WTC11 (cell line): Measurements from ENCODE around the gene SLC7A14. TPM values are rescaled to one million over a fixed set of nuclear protein-coding genes. Genes with fewer than 3 reads are reported as not detected.

ENCODE experiments used
- ATAC-seq: fragments of 200-7000 bp; cut with Tn5 transposase; 2 replicates; pipeline ENCODE4 v1.10.0; 2021; ENCODE audit warnings: mild to moderate bottlenecking, moderate library complexity
- CTCF ChIA-PET: fragments of 300-600 bp; sonication (Branson Sonifier 250); formaldehyde crosslinking; loops from one replicate; lab custom pipeline; 2021; ENCODE audit warnings: antibody characterized with exemption; lab: Charles Lee
- POLR2A ChIA-PET: fragments of 350-600 bp; sonication (Branson Sonifier 250); formaldehyde crosslinking; loops from one replicate; lab custom pipeline; 2021; ENCODE audit warnings: antibody characterized with exemption; lab: Charles Lee
- DNase-seq: peaks from one replicate; pipeline ENCODE4 v3.0.0; 2021; ENCODE audit warnings: low spot score
- H3K27ac Mint-ChIP-seq: 2 replicates; pipeline ENCODE4 v1.8.0; 2021; ENCODE audit warnings: mixed read lengths
- H3K27me3 Mint-ChIP-seq: 2 replicates; pipeline ENCODE4 v1.8.0; 2021; ENCODE audit warnings: low read depth, mild to moderate bottlenecking, moderate library complexity, mixed read lengths
- H3K36me3 Mint-ChIP-seq: 2 replicates; pipeline ENCODE4 v1.8.0; 2021; ENCODE audit warnings: mixed read lengths
- H3K4me1 Mint-ChIP-seq: 2 replicates; pipeline ENCODE4 v1.8.0; 2022; ENCODE audit warnings: mixed read lengths
- H3K4me3 Mint-ChIP-seq: 2 replicates; pipeline ENCODE4 v1.8.0; 2021; ENCODE audit warnings: mild to moderate bottlenecking, moderate library complexity, mixed read lengths
- H3K9me3 Mint-ChIP-seq: 2 replicates; pipeline ENCODE4 v1.8.0; 2021; ENCODE audit warnings: mixed read lengths
- ESRRA ChIP-seq: sonication (generic); formaldehyde crosslinking; IDR thresholded peaks from 2 replicates; pipeline ENCODE4 v1.8.1; 2022; ENCODE audit warnings: mild to moderate bottlenecking, missing genetic modification reagents, borderline replicate concordance
- ETV6 ChIP-seq: sonication (generic); formaldehyde crosslinking; IDR thresholded peaks from 2 replicates; pipeline ENCODE4 v1.8.1; 2022; ENCODE audit warnings: mild to moderate bottlenecking, missing genetic modification reagents
- FOXK1 ChIP-seq: sonication (generic); formaldehyde crosslinking; IDR thresholded peaks from 2 replicates; pipeline ENCODE4 v1.8.0; 2022; ENCODE audit warnings: mild to moderate bottlenecking, moderate library complexity, missing genetic modification reagents
- FOXP1 ChIP-seq: sonication (generic); formaldehyde crosslinking; IDR thresholded peaks from 2 replicates; pipeline ENCODE4 v1.8.0; 2022; ENCODE audit warnings: missing genetic modification reagents, mild to moderate bottlenecking, moderate library complexity, borderline replicate concordance
- GRHL2 ChIP-seq: fragments of 250-450 bp; sonication (Bioruptor Pico); IDR thresholded peaks from 2 replicates; pipeline ENCODE4 v1.8.0; 2022; ENCODE audit warnings: mild to moderate bottlenecking, moderate library complexity; ENCODE audit not compliant: insufficient replicate concordance, severe bottlenecking
- GTF2I ChIP-seq: fragments of 250-450 bp; sonication (Bioruptor Pico); conservative IDR thresholded peaks from 2 replicates; pipeline ENCODE4 v1.4.0; 2021; ENCODE audit warnings: mild to moderate bottlenecking
- MXD4 ChIP-seq: fragments of 250-450 bp; sonication (Bioruptor Pico); IDR thresholded peaks from 2 replicates; pipeline ENCODE4 v1.8.0; 2021; ENCODE audit warnings: mild to moderate bottlenecking, moderate library complexity, borderline replicate concordance
- MYBL2 ChIP-seq: sonication (generic); formaldehyde crosslinking; IDR thresholded peaks from 2 replicates; pipeline ENCODE4 v1.8.1; 2023; ENCODE audit warnings: mild to moderate bottlenecking, moderate library complexity, missing genetic modification reagents
- RELA ChIP-seq: sonication (generic); formaldehyde crosslinking; IDR thresholded peaks from 2 replicates; pipeline ENCODE4 v1.8.1; 2022; ENCODE audit warnings: missing genetic modification reagents, mild to moderate bottlenecking, borderline replicate concordance
- SMAD3 ChIP-seq: sonication (generic); formaldehyde crosslinking; IDR thresholded peaks from 2 replicates; pipeline ENCODE4 v1.8.0; 2022; ENCODE audit warnings: missing genetic modification reagents, mild to moderate bottlenecking, borderline replicate concordance
- TCF7 ChIP-seq: sonication (generic); formaldehyde crosslinking; IDR thresholded peaks from 2 replicates; pipeline ENCODE4 v1.8.0; 2022; ENCODE audit warnings: mild to moderate bottlenecking, low read depth, missing genetic modification reagents, moderate library complexity
- TEAD1 ChIP-seq: sonication (generic); formaldehyde crosslinking; IDR thresholded peaks from 2 replicates; pipeline ENCODE4 v1.8.0; 2022; ENCODE audit warnings: mild to moderate bottlenecking, missing genetic modification reagents
- ZNF121 ChIP-seq: sonication (generic); formaldehyde crosslinking; IDR thresholded peaks from 2 replicates; pipeline ENCODE4 v1.8.0; 2023; ENCODE audit warnings: missing genetic modification reagents
- ZNF232 ChIP-seq: sonication (generic); formaldehyde crosslinking; IDR thresholded peaks from 2 replicates; pipeline ENCODE4 v1.8.0; 2022; ENCODE audit warnings: mild to moderate bottlenecking, missing genetic modification reagents
- ZNF396 ChIP-seq: fragments of 250-450 bp; sonication (Bioruptor Pico); IDR thresholded peaks from 2 replicates; pipeline ENCODE4 v1.8.0; 2021; ENCODE audit warnings: mild to moderate bottlenecking, moderate library complexity, borderline replicate concordance
- total RNA-seq: library from RNA; stranded (reverse); gene quantifications from 3 replicates; pipeline ENCODE4 v1.2.3, GENCODE V29; 2021
- TF ChIP-seq, protein P1 (sequence below): sonication (generic); formaldehyde crosslinking; IDR thresholded peaks from 2 replicates; pipeline ENCODE4 v1.8.0; 2022; ENCODE audit warnings: mild to moderate bottlenecking, missing genetic modification reagents
- TF ChIP-seq, protein P2 (sequence below): sonication (generic); formaldehyde crosslinking; conservative IDR thresholded peaks from 2 replicates; pipeline ENCODE4 v1.8.1; 2023; ENCODE audit warnings: mild to moderate bottlenecking, low read depth, missing genetic modification reagents, moderate library complexity
- TF ChIP-seq, protein P3 (sequence below): sonication (generic); formaldehyde crosslinking; conservative IDR thresholded peaks from 2 replicates; pipeline ENCODE4 v1.8.1; 2022; ENCODE audit warnings: mild to moderate bottlenecking, missing genetic modification reagents
- TF ChIP-seq, protein P4 (sequence below): sonication (generic); formaldehyde crosslinking; IDR thresholded peaks from 2 replicates; pipeline ENCODE4 v1.8.0; 2022; ENCODE audit warnings: mild to moderate bottlenecking, missing genetic modification reagents
- TF ChIP-seq, protein P5 (sequence below): sonication (generic); formaldehyde crosslinking; IDR thresholded peaks from 2 replicates; pipeline ENCODE4 v1.8.0; 2023; ENCODE audit warnings: missing genetic modification reagents, mild to moderate bottlenecking, borderline replicate concordance

The SLC7A14 gene
- total RNA-seq, 1 experiment from 2014 or later = 0.68 TPM

DNA sequence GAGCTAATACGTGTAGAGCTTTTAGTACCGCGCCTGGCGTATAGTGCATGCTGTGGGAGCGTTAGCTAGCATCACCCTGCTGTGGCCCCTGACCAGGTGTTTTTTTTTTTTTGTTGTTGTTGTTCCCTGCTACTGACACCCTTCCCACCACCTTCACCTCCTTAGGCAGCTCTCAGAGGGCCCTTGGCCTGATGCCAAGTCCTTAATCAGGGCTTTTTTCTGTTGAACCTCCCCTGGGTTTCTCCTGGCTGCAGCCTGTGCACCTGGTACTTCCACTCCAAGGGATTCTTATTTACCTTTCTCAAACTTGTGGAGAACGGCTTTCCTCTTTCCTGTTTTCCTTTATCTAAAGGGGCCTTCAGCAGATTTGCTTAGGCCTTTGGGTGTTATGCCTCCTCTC lies 53.3 kb downstream of the SLC7A14 start:
- H3K27ac Mint-ChIP-seq = no peak overlapping the region
- H3K27me3 Mint-ChIP-seq = peaks cover 3% of the 10 kb centered on the region
- H3K4me1 Mint-ChIP-seq = peaks cover 10% of the 10 kb centered on the region
- H3K9me3 Mint-ChIP-seq = no peaks in the 10 kb centered on the region
- no peaks in the 10 kb centered on the region for H3K36me3 Mint-ChIP-seq
- ATAC-seq = no peak
- H3K4me3 Mint-ChIP-seq = no peak overlapping the region
- POLR2A ChIA-PET = no interaction called here
- no peak for DNase-seq
- CTCF ChIA-PET = interaction anchor here (0.8 to 1.6 kb wide), 2 partner anchors 32 to 279 kb away, joined by 3 read pairs; no protein-coding TSS in a partner anchor
- TF ChIP-seq RELA (CRISPR knock-in tag) (no peak), ZNF232 (no peak), ZNF396 (CRISPR knock-in tag) (no peak), TEAD1 (CRISPR knock-in tag) (no peak), GTF2I (CRISPR knock-in tag) (no peak), GRHL2 (CRISPR knock-in tag) (no peak)
- TF ChIP-seq, protein P1, sequence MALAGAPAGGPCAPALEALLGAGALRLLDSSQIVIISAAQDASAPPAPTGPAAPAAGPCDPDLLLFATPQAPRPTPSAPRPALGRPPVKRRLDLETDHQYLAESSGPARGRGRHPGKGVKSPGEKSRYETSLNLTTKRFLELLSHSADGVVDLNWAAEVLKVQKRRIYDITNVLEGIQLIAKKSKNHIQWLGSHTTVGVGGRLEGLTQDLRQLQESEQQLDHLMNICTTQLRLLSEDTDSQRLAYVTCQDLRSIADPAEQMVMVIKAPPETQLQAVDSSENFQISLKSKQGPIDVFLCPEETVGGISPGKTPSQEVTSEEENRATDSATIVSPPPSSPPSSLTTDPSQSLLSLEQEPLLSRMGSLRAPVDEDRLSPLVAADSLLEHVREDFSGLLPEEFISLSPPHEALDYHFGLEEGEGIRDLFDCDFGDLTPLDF (CRISPR knock-in tag) = no peak
- TF ChIP-seq, protein P2, sequence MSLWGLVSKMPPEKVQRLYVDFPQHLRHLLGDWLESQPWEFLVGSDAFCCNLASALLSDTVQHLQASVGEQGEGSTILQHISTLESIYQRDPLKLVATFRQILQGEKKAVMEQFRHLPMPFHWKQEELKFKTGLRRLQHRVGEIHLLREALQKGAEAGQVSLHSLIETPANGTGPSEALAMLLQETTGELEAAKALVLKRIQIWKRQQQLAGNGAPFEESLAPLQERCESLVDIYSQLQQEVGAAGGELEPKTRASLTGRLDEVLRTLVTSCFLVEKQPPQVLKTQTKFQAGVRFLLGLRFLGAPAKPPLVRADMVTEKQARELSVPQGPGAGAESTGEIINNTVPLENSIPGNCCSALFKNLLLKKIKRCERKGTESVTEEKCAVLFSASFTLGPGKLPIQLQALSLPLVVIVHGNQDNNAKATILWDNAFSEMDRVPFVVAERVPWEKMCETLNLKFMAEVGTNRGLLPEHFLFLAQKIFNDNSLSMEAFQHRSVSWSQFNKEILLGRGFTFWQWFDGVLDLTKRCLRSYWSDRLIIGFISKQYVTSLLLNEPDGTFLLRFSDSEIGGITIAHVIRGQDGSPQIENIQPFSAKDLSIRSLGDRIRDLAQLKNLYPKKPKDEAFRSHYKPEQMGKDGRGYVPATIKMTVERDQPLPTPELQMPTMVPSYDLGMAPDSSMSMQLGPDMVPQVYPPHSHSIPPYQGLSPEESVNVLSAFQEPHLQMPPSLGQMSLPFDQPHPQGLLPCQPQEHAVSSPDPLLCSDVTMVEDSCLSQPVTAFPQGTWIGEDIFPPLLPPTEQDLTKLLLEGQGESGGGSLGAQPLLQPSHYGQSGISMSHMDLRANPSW = no peak
- TF ChIP-seq, protein P3, sequence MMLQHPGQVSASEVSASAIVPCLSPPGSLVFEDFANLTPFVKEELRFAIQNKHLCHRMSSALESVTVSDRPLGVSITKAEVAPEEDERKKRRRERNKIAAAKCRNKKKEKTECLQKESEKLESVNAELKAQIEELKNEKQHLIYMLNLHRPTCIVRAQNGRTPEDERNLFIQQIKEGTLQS (CRISPR knock-in tag) = no peak

DNA sequence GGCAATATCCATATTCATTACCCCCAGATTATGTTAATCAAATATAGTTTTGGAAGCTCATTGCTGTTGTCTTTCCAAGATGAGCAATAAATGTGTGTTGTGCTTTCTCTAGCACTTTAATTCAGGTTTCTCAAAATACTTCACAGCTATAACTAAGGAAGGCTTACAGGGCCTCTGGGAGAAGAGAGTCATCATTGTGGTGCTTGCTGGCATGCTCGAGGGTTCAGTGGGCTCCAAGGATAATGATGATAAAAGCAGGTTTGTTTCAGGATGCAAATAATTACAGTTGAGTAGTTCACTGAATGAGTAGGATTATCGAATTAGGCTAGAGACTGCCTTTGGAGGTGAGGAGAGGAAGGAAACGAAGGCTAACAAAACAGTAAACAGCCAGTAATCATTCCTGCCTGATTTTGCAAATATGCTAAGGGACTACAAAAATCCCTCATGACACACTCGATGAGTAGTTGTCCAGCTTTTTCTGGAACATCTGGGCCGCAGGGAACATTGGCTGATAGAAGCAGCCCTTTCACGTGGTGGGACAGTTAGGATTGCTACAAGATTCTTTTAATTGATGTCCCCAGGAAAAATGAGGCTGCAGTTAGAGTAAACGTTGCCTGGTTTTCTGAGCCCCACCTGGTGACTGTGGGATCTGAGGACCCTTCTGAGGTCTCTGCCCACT lies 54.1 kb downstream of the SLC7A14 start:
- DNase-seq (no peak), ATAC-seq (no peak)
- ChIA-PET POLR2A (no interaction called here), CTCF (no interaction called here)
- H3K36me3 Mint-ChIP-seq = no peaks in the 10 kb centered on the region
- no peak overlapping the region for H3K4me3 Mint-ChIP-seq
- no peak for TF ChIP-seq FOXK1 (CRISPR knock-in tag)
- TF ChIP-seq, protein P4, sequence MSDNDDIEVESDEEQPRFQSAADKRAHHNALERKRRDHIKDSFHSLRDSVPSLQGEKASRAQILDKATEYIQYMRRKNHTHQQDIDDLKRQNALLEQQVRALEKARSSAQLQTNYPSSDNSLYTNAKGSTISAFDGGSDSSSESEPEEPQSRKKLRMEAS (CRISPR knock-in tag) = no peak
- TF ChIP-seq ESRRA (CRISPR knock-in tag) = no peak
- TF ChIP-seq SMAD3 (CRISPR knock-in tag) = no peak
- TF ChIP-seq RELA (CRISPR knock-in tag) = no peak
- TF ChIP-seq MXD4 (CRISPR knock-in tag) = no peak
- no peak for TF ChIP-seq MYBL2 (CRISPR knock-in tag)
- no peak for TF ChIP-seq ZNF121 (CRISPR knock-in tag)
- no peak overlapping the region for H3K27ac Mint-ChIP-seq
- no peaks in the 10 kb centered on the region for H3K9me3 Mint-ChIP-seq
- no peaks in the 10 kb centered on the region; the same call in 1 of the 2 replicates for H3K27me3 Mint-ChIP-seq
- H3K4me1 Mint-ChIP-seq = peaks cover 10% of the 10 kb centered on the region

DNA sequence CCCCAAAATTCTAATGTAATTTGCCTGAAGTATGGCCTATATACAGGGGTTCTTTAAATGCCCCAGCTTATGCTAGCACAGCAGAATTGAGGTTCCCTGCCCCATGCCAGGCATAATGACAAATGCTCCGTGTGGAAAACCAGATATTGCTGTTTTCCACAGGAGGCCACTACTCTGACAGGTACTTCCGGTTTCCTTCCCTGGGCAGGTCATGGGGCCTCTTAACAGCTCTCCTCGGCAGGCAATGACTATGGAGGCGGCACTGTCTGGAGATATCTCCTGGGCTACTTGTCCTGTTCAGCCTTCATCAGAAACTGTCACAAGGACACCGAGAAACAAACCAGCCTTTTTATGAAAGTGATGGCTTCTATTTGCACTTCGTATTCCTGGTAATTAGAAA lies 54.8 kb downstream of the SLC7A14 start:
- POLR2A ChIA-PET = no interaction called here
- no peak overlapping the region for H3K4me3 Mint-ChIP-seq
- H3K4me1 Mint-ChIP-seq = peaks cover 10% of the 10 kb centered on the region
- H3K27ac Mint-ChIP-seq = no peak overlapping the region
- no peaks in the 10 kb centered on the region for H3K9me3 Mint-ChIP-seq
- ATAC-seq = no peak
- H3K27me3 Mint-ChIP-seq = no peaks in the 10 kb centered on the region; the same call in 1 of the 2 replicates
- no peak for DNase-seq
- CTCF ChIA-PET = interaction anchor here (0.9 kb wide), 1 partner anchor 31 kb away, joined by 4 read pairs; no protein-coding TSS in a partner anchor
- no peaks in the 10 kb centered on the region for H3K36me3 Mint-ChIP-seq
- TF ChIP-seq FOXP1 (no peak), MYBL2 (CRISPR knock-in tag) (no peak), ZNF396 (CRISPR knock-in tag) (no peak), TCF7 (no peak), ETV6 (CRISPR knock-in tag) (no peak)
- TF ChIP-seq, protein P5, sequence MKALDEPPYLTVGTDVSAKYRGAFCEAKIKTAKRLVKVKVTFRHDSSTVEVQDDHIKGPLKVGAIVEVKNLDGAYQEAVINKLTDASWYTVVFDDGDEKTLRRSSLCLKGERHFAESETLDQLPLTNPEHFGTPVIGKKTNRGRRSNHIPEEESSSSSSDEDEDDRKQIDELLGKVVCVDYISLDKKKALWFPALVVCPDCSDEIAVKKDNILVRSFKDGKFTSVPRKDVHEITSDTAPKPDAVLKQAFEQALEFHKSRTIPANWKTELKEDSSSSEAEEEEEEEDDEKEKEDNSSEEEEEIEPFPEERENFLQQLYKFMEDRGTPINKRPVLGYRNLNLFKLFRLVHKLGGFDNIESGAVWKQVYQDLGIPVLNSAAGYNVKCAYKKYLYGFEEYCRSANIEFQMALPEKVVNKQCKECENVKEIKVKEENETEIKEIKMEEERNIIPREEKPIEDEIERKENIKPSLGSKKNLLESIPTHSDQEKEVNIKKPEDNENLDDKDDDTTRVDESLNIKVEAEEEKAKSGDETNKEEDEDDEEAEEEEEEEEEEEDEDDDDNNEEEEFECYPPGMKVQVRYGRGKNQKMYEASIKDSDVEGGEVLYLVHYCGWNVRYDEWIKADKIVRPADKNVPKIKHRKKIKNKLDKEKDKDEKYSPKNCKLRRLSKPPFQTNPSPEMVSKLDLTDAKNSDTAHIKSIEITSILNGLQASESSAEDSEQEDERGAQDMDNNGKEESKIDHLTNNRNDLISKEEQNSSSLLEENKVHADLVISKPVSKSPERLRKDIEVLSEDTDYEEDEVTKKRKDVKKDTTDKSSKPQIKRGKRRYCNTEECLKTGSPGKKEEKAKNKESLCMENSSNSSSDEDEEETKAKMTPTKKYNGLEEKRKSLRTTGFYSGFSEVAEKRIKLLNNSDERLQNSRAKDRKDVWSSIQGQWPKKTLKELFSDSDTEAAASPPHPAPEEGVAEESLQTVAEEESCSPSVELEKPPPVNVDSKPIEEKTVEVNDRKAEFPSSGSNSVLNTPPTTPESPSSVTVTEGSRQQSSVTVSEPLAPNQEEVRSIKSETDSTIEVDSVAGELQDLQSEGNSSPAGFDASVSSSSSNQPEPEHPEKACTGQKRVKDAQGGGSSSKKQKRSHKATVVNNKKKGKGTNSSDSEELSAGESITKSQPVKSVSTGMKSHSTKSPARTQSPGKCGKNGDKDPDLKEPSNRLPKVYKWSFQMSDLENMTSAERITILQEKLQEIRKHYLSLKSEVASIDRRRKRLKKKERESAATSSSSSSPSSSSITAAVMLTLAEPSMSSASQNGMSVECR (CRISPR knock-in tag) = no peak
- TF ChIP-seq, protein P2 = no peak
